HG02678 (cell line): ENCODE results near the gene RTL3.
A peak's percentile ranks its signal among the peaks of the same experiment; 100 is the strongest.
"Not testable (repeated sequence)": the region's sequence is repeated elsewhere in the genome, so short reads cannot be mapped to it uniquely, and the experiment has no call there.

Experiments
- ATAC-seq: cut with Tn5 transposase; IDR thresholded peaks from one replicate; pipeline ENCODE4 v1.9.1; 2021; ENCODE audit warnings: mild to moderate bottlenecking, moderate library complexity; ENCODE audit not compliant: unreplicated experiment

The RTL3 gene, protein sequence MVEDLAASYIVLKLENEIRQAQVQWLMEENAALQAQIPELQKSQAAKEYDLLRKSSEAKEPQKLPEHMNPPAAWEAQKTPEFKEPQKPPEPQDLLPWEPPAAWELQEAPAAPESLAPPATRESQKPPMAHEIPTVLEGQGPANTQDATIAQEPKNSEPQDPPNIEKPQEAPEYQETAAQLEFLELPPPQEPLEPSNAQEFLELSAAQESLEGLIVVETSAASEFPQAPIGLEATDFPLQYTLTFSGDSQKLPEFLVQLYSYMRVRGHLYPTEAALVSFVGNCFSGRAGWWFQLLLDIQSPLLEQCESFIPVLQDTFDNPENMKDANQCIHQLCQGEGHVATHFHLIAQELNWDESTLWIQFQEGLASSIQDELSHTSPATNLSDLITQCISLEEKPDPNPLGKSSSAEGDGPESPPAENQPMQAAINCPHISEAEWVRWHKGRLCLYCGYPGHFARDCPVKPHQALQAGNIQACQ

DNA sequence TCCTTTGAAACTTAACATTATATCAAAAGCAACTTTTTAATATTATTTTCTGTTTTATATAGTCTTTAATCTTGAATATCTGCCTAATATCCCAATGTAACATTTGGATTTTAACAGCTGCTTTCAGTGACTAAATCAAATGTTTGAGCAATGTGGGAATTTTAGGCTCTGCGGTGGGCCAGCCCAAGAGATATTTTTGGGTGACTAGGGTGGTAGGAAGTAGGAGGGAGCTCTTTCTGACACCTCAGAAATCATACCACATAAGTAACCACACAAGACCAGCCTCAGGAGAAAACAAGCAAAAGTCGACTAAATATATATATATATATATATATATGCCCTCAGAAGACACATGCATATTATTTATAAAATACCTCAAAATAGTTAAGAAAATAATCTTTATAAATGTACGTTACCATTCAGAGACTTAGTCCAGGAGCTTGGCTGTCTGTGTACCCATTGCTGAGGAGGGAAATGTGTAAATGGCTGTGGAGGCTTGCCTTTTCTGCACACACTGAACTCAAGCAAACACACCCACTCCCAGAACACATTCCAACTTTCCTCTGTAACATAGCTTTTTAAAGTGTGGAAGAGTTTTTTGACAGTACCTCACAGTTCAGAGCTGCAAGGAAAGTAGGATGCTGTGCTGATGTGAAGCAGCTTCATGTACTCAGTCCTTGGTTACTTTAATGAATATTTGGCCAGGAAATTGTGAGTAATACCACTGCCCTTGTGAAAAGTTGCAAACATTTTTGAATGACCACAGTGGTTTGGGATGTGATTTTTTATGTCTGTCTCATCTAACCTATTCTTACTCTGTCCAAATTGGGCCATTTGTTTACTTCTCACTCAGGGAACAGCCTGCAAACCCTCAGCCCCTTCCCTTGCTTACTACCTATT, at the start of gene RTL3:
Gene RTL3 (minus strand): TSS at position 484 of the 900 bp plus-strand sequence. CDS start 908 bp downstream, outside the sequence.
- ATAC-seq = no peak

DNA sequence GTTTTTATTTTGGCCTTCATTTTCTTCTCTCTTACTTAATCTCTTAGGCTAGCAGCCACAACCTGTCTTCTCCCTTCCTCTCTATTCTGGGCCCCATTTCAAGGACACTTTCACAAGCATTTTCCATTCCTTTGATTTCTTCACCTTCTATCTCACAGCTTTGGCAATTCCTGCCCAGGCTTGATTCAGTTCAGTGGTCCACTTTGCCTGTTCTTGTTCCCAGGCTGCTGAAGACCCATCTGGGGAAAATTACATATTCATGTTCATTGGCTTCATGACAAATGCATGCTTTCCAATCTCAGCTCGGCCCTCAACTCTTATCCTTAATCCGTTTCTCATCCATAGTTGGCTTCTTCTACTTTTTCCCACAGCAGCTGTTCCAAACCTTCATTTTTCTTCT, 49.7 kb upstream of the RTL3 start:
- ATAC-seq = no peak

DNA sequence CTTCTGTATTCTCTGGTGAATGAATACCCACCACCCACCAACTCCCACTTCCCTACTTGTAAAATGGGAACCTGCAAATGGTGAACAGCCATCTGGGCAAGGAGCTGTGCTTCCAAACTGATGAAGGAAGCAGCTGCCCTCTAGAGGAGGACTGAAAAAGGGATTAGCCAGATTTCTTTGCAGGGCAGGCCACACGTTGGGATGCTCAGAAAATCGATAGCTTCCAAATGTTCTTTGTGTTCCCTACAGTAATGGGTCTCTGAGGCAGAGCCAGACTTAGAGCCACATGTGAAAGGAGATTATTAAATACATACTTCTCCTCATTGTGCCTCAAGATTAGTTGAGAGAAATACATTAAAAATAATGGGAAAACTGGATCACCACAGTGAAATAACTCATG, 49.1 kb upstream of the RTL3 start:
- no peak for ATAC-seq

DNA sequence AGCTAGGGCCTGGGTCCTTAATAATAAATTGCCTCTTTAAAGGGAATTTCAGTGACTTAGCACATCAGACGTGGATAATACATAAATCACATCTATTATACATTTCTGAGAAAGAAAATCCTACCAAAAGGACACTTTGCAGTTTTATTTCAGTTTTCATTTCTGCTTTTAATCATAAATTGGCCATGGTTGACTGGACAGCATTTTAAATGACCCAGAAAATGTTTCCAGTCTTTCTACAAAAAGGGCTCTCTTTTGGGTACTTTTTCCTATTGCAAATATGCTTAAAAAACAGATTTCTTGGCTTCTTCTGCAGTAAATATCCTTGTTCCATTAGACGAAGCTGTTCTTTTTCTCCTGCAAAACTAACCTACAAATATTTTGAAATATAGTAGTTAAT, 46.9 kb upstream of the RTL3 start:
- ATAC-seq = no peak

DNA sequence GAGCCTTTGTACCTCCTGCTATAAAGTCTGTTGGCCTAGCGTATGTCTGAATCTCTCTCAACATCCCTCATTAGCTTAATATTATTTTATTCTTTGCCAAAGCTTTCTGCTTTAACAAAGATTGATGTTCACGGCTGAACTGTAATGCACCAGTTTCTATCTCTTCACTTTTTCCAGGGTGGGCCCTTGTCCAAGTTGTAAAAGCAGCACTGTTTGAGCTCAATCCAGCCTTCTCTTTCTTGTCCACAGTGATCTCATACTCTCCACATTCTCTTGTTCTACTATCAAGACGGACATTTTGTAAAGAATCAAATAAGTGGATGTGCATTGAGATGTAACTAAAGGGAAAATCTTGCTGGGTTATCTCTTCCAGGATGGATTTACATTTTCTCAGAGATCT, 34.4 kb upstream of the RTL3 start:
- ATAC-seq = no peak

DNA sequence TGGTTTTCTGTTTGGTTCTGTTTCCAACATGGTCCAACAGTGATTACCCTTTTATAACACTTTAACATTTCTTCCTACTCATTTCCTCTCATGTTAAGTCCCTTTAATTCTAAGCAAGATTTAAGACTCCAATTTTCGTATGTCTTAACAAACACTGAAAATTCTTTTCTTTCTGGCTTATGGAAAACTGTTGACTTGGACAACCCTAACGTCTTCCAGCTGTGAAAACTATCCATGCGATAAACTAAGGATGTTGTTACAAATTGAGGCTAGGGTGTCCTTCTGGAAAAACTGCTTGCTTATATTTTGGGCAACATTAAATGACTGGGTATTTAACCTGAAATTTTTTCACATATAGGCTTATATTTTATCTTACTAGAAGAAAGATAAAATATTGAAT, 33.9 kb upstream of the RTL3 start:
- ATAC-seq = no peak

DNA sequence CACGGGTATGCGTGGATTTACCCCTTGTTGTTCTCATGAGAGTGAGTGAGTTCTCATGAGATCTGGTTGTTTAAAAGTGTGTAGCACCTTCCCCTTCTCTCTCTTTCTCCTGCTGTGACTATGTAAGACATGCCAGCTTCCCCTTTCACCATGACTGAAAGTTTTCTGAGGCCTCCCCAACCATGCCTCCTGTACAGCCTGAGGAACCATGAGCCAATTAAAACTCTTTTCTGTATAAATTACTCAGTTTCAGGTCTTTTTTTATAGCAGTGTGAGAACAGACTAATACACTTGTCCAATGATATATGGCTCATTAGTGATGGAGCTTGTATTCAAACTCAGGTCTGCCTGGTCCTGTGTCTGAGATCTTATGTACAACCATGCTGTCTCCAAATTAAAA, 28.5 kb upstream of the RTL3 start:
- peak; percentile 67 for ATAC-seq

DNA sequence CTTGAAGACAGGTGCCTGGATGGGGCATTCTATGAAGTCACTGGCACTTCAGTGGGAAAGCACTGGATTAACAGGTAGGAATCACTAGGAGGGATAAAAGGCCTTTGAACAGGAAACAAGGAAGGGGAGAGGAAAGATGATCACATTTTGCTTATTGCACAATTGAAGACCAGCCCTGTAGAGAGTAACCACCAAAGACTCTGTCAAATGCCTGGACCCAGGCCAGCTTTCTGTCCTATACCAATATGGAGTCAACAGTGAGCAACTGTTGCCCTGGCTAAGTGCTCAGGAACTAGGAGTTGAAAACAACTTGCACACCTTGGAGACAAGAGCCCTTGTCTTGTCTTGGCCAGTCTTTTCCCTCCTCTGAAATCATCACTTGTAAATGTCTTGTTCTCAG, 14.1 kb upstream of the RTL3 start:
- ATAC-seq = no peak

DNA sequence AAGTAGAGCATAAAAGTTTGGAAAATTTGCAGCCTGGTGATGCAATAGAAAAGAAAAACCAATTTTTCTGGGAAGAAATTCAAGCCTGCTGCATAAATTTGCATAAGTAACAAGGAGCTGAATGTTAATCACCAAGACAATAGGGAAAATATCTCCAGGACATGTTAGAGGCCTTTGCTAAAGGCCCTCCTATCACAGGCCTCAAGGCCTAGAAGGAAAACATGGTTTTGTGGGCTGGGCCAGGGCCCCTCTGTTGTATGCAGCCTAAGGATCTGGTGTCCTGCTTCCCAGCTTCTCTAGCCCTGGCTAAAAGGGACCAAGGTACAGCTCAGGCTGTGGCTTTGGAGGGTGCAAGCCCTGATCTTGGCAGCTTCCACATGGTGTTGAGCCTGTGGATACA, 6.2 kb upstream of the RTL3 start:
- ATAC-seq = no peak

DNA sequence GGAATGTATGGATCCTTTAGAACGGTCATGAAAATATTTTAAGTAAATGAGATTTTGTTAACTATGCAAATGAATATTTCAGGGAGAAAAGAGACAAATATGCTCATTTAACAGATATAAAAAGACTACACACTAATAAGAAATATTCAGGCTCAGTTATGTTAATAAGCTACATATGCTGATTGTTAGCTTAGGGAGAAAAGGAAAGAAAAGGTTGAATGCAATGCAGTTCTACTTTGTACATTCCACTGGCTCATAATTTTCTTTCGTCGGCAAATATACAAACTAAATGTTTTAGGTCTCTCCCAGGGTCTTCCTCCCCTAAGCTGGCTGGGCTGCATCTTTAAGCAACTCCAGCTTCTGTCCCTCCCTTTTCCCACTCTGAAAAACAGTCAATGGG, 2.7 kb upstream of the RTL3 start:
- ATAC-seq = no peak

DNA sequence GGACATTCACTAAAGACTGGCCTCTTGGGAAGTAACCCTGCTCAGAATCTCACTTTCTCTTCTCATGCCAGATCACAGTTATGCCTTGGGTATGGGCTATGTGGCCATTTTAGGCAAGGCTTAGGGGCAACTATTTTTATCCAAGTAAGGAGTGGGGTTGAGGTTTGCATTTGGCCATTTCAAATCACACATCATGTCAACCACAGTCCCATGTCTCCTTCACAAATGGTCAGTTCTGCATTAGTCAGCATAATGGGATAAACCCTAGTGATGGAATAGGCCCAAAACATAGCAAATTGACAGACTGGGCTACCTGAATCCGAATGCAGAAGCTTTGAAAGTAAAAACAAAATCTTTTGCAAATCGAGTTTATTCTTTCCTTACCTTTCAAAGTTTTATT, 827 bp upstream of the RTL3 start:
- ATAC-seq = no peak

DNA sequence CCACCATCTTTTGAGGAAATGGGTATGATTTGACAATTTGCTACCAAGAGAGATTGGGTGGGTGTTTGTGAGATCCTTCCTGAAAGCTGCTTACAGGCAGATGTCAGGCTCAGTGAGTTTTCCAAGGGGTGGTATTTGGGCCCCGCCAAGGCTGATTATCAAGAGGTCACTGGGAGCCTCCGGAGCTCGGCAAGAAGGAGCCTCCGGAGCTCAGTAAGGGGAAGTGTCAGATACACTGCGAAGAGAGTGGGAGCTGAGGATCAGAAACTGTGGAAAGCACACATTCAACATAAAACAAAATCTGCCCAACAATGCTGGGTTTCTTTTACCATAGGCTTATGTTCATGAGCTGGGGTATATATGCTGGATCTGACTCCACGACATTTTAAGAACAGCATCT, 714 bp downstream of the RTL3 start:
- no peak for ATAC-seq

DNA sequence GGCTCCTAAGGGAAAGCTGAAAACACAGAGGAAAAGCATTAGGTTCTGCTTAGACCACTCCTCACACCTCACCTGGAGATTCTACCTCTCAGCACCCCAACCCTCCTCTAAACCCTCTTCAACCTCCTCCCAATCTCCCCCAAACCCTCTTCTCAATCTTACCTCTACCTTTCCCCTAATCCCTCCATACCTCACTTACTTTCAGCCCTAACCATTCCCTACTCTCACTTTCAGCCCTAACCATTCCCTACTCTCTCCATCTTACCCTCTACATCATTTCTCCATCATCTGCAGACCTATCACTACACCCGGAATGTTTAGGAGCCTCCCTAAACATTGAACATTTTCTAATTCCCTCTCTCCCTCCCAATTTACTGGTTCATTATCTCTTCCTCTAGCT, 3.5 kb downstream of the RTL3 start:
- ATAC-seq = no peak

DNA sequence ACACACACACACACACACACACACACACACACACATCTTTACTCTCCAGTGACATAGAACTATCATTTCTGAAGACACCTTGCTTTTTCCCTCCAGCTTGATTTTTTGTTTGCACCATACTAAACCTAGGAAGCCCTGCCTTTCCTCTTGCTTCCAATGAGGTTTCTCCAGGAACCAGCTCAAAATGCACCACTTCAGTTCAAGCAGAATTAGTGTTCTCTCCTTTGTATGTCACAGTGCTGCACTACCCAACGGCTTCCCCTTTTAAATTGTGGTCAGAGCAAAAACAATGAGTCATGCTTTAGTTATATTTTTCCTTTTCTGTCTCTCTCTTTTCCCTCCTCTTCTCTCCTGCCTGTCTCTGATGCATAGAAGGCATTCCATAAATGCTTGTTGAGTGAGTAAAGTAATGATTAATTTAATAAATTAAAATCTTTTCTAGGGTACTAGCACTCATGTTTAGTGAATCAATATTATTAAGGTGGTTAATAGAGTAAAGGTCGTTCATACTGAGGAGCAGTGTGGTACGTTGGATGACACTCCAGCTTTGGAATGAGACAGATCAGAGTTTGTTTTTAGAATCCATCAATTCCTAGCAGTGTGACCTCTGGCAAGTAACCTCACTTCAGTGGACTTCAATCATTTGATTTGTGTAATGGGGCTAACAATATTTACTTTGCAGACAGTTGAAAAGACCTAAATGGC, 5.9 kb downstream of the RTL3 start:
- peak; percentile 62 for ATAC-seq

DNA sequence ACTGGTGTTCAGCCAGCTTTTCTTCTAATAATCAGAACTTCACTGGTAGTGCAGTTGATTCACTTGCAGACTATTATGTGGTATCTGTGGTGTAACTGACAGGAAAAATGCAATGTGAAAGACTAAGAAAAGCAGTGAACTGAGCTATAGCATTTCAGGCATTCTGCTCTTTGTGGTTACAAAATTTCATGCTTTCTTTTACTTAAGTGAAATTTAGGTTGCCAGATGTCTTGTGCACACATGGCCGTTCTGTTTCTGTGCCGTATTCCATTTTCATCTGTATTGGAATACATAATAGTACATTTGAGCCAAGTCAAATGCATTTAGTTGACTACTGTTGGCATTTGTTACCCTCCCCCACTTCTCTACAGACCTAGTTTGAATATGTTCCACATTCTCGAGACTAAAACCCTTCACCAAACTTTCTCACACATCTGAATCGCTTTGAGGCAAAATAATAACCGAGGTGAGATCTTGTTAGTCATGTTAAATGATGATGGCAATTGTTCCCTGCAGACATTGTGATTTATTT, 8.2 kb downstream of the RTL3 start:
- peak; percentile 73 for ATAC-seq

DNA sequence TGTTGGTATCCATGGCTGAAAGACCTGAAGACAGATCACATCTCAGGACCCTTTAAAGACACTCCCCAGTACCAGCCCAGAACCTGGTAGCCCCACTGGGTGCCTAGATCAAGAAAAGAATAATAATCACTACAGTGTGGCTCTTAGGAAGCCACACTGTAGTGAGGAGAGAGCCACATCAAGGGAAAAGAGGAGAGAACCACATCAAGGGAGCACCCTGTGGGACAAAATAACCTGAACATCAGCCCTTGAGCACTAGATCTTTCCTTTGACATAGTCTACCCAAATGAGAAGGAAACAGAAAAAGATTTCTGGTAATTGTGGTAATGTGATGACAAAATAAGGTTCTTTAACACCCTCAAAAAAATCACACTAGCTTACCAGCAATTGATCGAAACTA, 15.3 kb downstream of the RTL3 start:
- ATAC-seq = no peak

DNA sequence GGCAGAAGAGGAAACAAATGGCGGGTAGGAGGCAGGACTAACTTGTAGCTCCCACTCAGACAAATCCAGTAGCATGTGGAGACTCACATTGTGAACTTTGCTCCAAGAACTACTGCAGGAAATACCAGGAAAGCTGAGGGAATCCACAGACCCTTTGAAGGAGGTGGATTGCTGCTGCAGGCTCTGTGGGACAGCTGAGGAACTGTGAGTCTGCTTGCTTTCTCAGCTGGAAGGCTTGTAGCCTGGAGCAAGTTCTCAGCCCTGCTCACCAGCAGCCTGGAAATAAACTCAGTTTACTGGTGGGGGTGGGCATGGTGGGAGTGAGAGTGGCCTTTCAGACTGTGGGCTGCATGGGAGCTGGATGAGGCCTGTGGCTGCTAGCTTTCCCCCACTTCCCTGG, 16.0 kb downstream of the RTL3 start:
- no peak for ATAC-seq

DNA sequence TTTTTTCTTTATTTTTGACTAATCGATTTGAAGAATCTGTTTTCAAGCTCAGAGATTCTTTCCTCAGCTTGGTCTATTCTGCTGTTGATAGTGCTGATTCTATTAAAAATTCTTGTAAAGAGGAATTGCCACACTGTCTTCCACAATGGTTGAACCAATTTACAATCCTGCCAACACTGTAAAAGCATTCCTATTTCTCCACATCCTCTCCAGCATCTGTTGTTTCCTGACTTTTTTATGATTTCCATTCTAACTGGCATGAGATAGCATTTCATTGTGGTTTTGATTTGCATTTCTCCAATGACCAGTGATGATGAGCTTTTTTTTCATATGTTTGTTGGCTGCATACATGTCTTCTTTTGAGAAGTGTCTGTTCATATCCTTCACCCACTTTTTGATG, 23.0 kb downstream of the RTL3 start:
- ATAC-seq = not testable (repeated sequence)

DNA sequence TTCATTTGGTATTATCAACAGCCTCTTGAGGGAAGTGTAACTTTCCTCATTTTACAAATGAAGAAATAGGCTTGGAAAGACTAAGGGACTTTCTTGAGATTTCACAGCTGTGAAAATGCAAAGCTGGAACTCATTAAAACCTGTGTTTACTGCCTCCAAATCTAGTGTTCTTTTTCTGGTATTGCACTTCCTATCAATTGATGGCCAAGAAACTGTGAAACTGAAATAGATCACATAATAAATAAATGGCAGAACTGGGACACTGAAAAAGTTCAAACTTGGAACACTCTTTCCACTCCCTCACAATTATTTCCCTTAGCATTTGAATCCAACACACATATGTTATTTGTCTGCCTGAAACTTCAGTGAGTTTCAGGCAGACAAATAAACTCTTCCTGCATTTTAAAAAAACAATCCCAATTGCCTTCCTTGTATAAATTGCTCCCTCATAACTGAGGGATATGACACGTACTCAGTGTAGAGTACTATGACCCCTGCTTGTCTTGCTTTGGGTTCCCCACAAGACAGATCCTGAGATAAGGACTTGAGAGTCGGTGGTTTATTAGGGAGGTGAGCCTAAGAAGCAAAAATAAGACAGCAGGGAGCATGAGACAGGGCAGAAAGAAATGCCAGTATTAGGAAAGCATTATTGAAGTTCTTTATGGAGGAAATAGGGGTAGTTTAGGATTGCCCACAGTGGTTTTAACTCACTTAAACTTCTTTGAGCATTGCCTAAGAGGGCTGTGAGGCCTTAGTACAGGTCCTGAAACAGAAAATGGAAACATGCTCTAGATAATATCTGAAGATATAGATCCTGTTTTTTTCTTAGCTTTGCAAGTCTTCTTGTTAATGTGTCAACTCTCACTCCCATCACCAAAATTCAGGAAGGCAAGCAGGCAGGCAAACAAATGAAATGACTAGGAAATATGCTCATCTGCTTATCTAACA, 33.9 kb downstream of the RTL3 start:
- ATAC-seq = no peak

DNA sequence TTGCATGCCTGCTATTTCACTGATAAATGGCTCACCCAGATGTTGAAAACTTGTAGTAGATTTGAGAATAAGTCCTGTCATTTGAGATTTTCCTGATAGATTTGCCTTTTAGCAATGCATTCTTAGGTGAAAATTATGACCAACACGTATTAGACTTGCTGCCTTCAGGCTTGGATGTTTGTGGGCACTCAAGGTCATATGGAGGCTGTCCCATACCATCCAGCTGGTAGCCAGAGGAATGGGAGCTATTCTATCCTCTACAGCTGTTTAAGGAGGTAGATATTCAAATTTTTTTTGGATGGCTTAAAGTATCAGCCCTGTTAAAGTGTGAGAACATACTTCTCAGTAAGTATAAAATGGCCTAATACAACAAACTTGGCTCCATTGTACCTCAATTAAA, 34.7 kb downstream of the RTL3 start:
- no peak for ATAC-seq
